Measurements from ENCODE around the gene POU3F3.

- TF ChIP-seq HDGF (IDR thresholded peaks at IDR 0.05; ENCODE audit: borderline replicate concordance) (no peak), FOXA1 (IDR thresholded peaks at IDR 0.05) (no peak), BHLHE40 (IDR thresholded peaks at IDR 0.05; ENCODE audit: borderline replicate concordance) (no peak), NFRKB (IDR thresholded peaks at IDR 0.05) (no peak), FOXM1 (IDR thresholded peaks at IDR 0.05; ENCODE audit: borderline replicate concordance) (no peak), SP1 (IDR thresholded peaks at IDR 0.05) (no peak), L3MBTL2 (conservative IDR thresholded peaks at IDR 0.05) (no peak)
Measured at GRCh38 chr2:104816143-104816542, 37.8 kb upstream of the POU3F3 start.

All from HEK293T (cell line).